Hepatic stellate cell (primary cell): ENCODE measurements around the gene TLE4.
"Not testable (repeated sequence)": the region's sequence is repeated elsewhere in the genome, so short reads cannot be mapped to it uniquely, and the experiment has no call there.

Experiments
- DNase-seq: peaks from one replicate; pipeline ENCODE4 v3.0.0; 2011; ENCODE audit warnings: low spot score

TLE4 gene

GRCh38 chr9:79571309-79572031 is at the start of gene TLE4:
Gene TLE4 (plus strand): TSS chr9:79571965. CDS start chr9:79572791, 826 bp downstream.
- peak; percentile 97 for DNase-seq

- no peak for DNase-seq
Measured at GRCh38 chr9:79522793-79523192, 49.0 kb upstream of the TLE4 start.

- DNase-seq: peak; percentile 16
Measured at GRCh38 chr9:79524266-79524665, 47.5 kb upstream of the TLE4 start.

- no peak for DNase-seq
Measured at GRCh38 chr9:79526149-79526672, 45.6 kb upstream of the TLE4 start.

GRCh38 chr9:79535534-79535933 is 36.2 kb upstream of the TLE4 start:
- no peak for DNase-seq

- DNase-seq: no peak
Measured at GRCh38 chr9:79537838-79538237, 33.9 kb upstream of the TLE4 start.

- no peak for DNase-seq
Measured at GRCh38 chr9:79542735-79543620, 28.8 kb upstream of the TLE4 start.

GRCh38 chr9:79544375-79544774 is 27.4 kb upstream of the TLE4 start:
- not testable (repeated sequence) for DNase-seq

GRCh38 chr9:79551586-79551985 is 20.2 kb upstream of the TLE4 start:
- DNase-seq: no peak

GRCh38 chr9:79551994-79552393 is 19.8 kb upstream of the TLE4 start:
- no peak for DNase-seq

GRCh38 chr9:79555474-79556089 is 16.2 kb upstream of the TLE4 start:
- DNase-seq: no peak

GRCh38 chr9:79559495-79560181 is 12.1 kb upstream of the TLE4 start:
- DNase-seq: no peak

GRCh38 chr9:79562749-79563386 is 8.9 kb upstream of the TLE4 start:
- DNase-seq: no peak

- no peak for DNase-seq
Measured at GRCh38 chr9:79564105-79564504, 7.7 kb upstream of the TLE4 start.

GRCh38 chr9:79565245-79565644 is 6.5 kb upstream of the TLE4 start:
- DNase-seq: no peak

GRCh38 chr9:79567671-79568098 is 4.1 kb upstream of the TLE4 start:
- no peak for DNase-seq

GRCh38 chr9:79568337-79569101 is 3.2 kb upstream of the TLE4 start:
- DNase-seq: no peak

- DNase-seq: no peak
Measured at GRCh38 chr9:79569814-79570447, 1.8 kb upstream of the TLE4 start.

- DNase-seq: peak; percentile 50
Measured at GRCh38 chr9:79570448-79571308, 1.1 kb upstream of the TLE4 start.
